ENCODE data around the gene NR2F1-AS1. TPM values are rescaled to one million over a fixed set of nuclear protein-coding genes. Genes with fewer than 3 reads are reported as not detected.

Gene NR2F1-AS1
- total and polyA plus RNA-seq, 2 experiments from 2014 or later: 0.59 to 4.5 TPM

DNA sequence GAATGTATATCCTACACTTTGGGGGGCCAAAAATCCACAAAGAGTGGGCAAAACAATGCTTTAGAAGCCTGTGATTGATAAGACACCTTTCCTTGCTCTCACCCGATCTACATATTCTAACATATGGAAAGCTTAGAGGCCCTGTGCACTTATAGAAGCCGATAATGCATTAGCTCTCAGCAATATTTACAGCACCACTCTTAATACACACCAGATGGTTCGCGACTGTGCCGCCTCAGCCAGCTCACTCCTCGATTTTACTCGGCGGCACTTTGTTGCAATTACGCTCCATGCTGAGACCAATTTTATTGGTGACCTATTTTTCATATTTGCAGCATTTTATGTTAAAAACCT is 20.8 kb upstream of the NR2F1-AS1 start:
- Histone ChIP-seq H3K4me1 (ENCODE audit: insufficient read depth) (peaks cover 67% of the 10 kb centered on the region), H4K20me1 (replicated peaks; ENCODE audit: insufficient read depth) (peaks cover 40% of the 10 kb centered on the region), H3K4me2 (peak overlapping the region; percentile 74), H3K27me3 (ENCODE audit: insufficient read depth) (peaks cover 100% of the 10 kb centered on the region), H3K27ac (ENCODE audit: low read depth) (no peak overlapping the region), H3K36me3 (ENCODE audit: insufficient read depth) (no peaks in the 10 kb centered on the region), H2AFZ (no peak overlapping the region), H3K4me3 (peak overlapping the region; percentile 42), H3K79me2 (replicated peaks; ENCODE audit: insufficient read depth) (no peaks in the 10 kb centered on the region), H3F3A (replicated peaks; ENCODE audit: low read depth) (peaks cover 35% of the 10 kb centered on the region), H3K9me2 (ENCODE audit: insufficient read depth) (no peaks in the 10 kb centered on the region)
- Mint-ChIP-seq H3K4me1 (peaks cover 25% of the 10 kb centered on the region), H3K4me3 (peak overlapping the region; percentile 46), H3K27ac (no peak overlapping the region), H3K36me3 (ENCODE audit: low read depth) (peaks cover 3% of the 10 kb centered on the region; the same call in 2 of the 3 replicates), H3K27me3 (ENCODE audit: insufficient read depth, low read depth, poor library complexity) (no peaks in the 10 kb centered on the region), H3K9me3 (peaks cover 7% of the 10 kb centered on the region; the same call in 2 of the 3 replicates)
- no peak for DNase-seq (ENCODE audit: low spot score)
- no peak for ATAC-seq
- no peak for TF ChIP-seq EZH2 (IDR thresholded peaks at IDR 0.05; ENCODE audit: low read depth, unreplicated experiment)
- no peak for TF ChIP-seq ZNF331 (CRISPR knock-in tag; IDR thresholded peaks at IDR 0.05; ENCODE audit: low read depth)
- TF ChIP-seq NANOG (IDR thresholded peaks at IDR 0.05; ENCODE audit: borderline replicate concordance): no peak
- TF ChIP-seq, protein P1, sequence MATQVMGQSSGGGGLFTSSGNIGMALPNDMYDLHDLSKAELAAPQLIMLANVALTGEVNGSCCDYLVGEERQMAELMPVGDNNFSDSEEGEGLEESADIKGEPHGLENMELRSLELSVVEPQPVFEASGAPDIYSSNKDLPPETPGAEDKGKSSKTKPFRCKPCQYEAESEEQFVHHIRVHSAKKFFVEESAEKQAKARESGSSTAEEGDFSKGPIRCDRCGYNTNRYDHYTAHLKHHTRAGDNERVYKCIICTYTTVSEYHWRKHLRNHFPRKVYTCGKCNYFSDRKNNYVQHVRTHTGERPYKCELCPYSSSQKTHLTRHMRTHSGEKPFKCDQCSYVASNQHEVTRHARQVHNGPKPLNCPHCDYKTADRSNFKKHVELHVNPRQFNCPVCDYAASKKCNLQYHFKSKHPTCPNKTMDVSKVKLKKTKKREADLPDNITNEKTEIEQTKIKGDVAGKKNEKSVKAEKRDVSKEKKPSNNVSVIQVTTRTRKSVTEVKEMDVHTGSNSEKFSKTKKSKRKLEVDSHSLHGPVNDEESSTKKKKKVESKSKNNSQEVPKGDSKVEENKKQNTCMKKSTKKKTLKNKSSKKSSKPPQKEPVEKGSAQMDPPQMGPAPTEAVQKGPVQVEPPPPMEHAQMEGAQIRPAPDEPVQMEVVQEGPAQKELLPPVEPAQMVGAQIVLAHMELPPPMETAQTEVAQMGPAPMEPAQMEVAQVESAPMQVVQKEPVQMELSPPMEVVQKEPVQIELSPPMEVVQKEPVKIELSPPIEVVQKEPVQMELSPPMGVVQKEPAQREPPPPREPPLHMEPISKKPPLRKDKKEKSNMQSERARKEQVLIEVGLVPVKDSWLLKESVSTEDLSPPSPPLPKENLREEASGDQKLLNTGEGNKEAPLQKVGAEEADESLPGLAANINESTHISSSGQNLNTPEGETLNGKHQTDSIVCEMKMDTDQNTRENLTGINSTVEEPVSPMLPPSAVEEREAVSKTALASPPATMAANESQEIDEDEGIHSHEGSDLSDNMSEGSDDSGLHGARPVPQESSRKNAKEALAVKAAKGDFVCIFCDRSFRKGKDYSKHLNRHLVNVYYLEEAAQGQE (IDR thresholded peaks at IDR 0.05; ENCODE audit: unreplicated experiment): no peak
- no peak for TF ChIP-seq STAT1 (IDR thresholded peaks at IDR 0.05; ENCODE audit: unreplicated experiment)
- no peak for TF ChIP-seq ZNF114 (CRISPR knock-in tag; IDR thresholded peaks at IDR 0.05)
- TF ChIP-seq EZH2phosphoT487 (IDR thresholded peaks at IDR 0.05; ENCODE audit: unreplicated experiment): no peak
- TF ChIP-seq, protein P2, sequence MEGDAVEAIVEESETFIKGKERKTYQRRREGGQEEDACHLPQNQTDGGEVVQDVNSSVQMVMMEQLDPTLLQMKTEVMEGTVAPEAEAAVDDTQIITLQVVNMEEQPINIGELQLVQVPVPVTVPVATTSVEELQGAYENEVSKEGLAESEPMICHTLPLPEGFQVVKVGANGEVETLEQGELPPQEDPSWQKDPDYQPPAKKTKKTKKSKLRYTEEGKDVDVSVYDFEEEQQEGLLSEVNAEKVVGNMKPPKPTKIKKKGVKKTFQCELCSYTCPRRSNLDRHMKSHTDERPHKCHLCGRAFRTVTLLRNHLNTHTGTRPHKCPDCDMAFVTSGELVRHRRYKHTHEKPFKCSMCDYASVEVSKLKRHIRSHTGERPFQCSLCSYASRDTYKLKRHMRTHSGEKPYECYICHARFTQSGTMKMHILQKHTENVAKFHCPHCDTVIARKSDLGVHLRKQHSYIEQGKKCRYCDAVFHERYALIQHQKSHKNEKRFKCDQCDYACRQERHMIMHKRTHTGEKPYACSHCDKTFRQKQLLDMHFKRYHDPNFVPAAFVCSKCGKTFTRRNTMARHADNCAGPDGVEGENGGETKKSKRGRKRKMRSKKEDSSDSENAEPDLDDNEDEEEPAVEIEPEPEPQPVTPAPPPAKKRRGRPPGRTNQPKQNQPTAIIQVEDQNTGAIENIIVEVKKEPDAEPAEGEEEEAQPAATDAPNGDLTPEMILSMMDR (conservative IDR thresholded peaks at IDR 0.05; ENCODE audit: low read depth in 2 of 2): no peak
- no peak for TF ChIP-seq CREB1 (CRISPR knock-in tag; IDR thresholded peaks at IDR 0.05; ENCODE audit: low read depth)
- TF ChIP-seq POLR2AphosphoS5 (IDR thresholded peaks at IDR 0.05; ENCODE audit: low read depth): no peak
- no peak for TF ChIP-seq JUNB (IDR thresholded peaks at IDR 0.05; ENCODE audit: unreplicated experiment)
- TF ChIP-seq, protein P3, sequence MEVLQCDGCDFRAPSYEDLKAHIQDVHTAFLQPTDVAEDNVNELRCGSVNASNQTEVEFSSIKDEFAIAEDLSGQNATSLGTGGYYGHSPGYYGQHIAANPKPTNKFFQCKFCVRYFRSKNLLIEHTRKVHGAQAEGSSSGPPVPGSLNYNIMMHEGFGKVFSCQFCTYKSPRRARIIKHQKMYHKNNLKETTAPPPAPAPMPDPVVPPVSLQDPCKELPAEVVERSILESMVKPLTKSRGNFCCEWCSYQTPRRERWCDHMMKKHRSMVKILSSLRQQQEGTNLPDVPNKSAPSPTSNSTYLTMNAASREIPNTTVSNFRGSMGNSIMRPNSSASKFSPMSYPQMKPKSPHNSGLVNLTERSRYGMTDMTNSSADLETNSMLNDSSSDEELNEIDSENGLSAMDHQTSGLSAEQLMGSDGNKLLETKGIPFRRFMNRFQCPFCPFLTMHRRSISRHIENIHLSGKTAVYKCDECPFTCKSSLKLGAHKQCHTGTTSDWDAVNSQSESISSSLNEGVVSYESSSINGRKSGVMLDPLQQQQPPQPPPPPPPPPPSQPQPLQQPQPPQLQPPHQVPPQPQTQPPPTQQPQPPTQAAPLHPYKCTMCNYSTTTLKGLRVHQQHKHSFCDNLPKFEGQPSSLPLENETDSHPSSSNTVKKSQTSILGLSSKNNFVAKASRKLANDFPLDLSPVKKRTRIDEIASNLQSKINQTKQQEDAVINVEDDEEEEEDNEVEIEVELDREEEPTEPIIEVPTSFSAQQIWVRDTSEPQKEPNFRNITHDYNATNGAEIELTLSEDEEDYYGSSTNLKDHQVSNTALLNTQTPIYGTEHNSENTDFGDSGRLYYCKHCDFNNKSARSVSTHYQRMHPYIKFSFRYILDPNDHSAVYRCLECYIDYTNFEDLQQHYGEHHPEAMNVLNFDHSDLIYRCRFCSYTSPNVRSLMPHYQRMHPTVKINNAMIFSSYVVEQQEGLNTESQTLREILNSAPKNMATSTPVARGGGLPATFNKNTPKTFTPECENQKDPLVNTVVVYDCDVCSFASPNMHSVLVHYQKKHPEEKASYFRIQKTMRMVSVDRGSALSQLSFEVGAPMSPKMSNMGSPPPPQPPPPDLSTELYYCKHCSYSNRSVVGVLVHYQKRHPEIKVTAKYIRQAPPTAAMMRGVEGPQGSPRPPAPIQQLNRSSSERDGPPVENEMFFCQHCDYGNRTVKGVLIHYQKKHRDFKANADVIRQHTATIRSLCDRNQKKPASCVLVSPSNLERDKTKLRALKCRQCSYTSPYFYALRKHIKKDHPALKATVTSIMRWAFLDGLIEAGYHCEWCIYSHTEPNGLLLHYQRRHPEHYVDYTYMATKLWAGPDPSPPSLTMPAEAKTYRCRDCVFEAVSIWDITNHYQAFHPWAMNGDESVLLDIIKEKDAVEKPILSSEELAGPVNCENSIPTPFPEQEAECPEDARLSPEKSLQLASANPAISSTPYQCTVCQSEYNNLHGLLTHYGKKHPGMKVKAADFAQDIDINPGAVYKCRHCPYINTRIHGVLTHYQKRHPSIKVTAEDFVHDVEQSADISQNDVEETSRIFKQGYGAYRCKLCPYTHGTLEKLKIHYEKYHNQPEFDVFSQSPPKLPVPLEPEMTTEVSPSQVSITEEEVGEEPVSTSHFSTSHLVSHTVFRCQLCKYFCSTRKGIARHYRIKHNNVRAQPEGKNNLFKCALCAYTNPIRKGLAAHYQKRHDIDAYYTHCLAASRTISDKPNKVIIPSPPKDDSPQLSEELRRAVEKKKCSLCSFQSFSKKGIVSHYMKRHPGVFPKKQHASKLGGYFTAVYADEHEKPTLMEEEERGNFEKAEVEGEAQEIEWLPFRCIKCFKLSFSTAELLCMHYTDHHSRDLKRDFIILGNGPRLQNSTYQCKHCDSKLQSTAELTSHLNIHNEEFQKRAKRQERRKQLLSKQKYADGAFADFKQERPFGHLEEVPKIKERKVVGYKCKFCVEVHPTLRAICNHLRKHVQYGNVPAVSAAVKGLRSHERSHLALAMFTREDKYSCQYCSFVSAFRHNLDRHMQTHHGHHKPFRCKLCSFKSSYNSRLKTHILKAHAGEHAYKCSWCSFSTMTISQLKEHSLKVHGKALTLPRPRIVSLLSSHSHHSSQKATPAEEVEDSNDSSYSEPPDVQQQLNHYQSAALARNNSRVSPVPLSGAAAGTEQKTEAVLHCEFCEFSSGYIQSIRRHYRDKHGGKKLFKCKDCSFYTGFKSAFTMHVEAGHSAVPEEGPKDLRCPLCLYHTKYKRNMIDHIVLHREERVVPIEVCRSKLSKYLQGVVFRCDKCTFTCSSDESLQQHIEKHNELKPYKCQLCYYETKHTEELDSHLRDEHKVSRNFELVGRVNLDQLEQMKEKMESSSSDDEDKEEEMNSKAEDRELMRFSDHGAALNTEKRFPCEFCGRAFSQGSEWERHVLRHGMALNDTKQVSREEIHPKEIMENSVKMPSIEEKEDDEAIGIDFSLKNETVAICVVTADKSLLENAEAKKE (CRISPR knock-in tag; IDR thresholded peaks at IDR 0.05): no peak
- TF ChIP-seq, protein P4, sequence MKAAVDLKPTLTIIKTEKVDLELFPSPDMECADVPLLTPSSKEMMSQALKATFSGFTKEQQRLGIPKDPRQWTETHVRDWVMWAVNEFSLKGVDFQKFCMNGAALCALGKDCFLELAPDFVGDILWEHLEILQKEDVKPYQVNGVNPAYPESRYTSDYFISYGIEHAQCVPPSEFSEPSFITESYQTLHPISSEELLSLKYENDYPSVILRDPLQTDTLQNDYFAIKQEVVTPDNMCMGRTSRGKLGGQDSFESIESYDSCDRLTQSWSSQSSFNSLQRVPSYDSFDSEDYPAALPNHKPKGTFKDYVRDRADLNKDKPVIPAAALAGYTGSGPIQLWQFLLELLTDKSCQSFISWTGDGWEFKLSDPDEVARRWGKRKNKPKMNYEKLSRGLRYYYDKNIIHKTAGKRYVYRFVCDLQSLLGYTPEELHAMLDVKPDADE (IDR thresholded peaks at IDR 0.05): no peak
